BLaER1 (cell line): ENCODE results near the gene TPCN1.

Source experiments
- H3K27ac ChIP-seq: shearing (Covaris generic); formaldehyde crosslinking; 2 replicates; pipeline ENCODE4 v1.8.1; 2022
- H3K27me3 ChIP-seq: shearing (Covaris generic); formaldehyde crosslinking; 2 replicates; pipeline ENCODE4 v1.8.1; 2022
- H3K36me3 ChIP-seq: shearing (Covaris generic); formaldehyde crosslinking; 2 replicates; pipeline ENCODE4 v1.8.1; 2022
- H3K4me1 ChIP-seq: shearing (Covaris generic); formaldehyde crosslinking; 2 replicates; pipeline ENCODE4 v1.8.1; 2022
- H3K4me2 ChIP-seq: shearing (Covaris generic); formaldehyde crosslinking; 2 replicates; pipeline ENCODE4 v1.8.1; 2022
- H3K4me3 ChIP-seq: shearing (Covaris generic); formaldehyde crosslinking; 2 replicates; pipeline ENCODE4 v1.8.1; 2022
- H3K9ac ChIP-seq: shearing (Covaris generic); formaldehyde crosslinking; 2 replicates; pipeline ENCODE4 v1.8.1; 2022
- H3K9me3 ChIP-seq: shearing (Covaris generic); formaldehyde crosslinking; 2 replicates; pipeline ENCODE4 v1.8.1; 2022
- H4K20me1 ChIP-seq: shearing (Covaris generic); formaldehyde crosslinking; 2 replicates; pipeline ENCODE4 v1.8.1; 2022
- Cebpa-rat ChIP-seq: shearing (Covaris generic); IDR thresholded peaks from 2 replicates; pipeline ENCODE4 v1.8.1; 2022

The TPCN1 gene

GRCh38 chr12:113305281-113305856, 84.1 kb downstream of the TPCN1 start:
- Histone ChIP-seq H3K36me3 (peaks cover 26% of the 10 kb centered on the region; the same call in 1 of the 2 replicates), H3K4me2 (no peak overlapping the region), H4K20me1 (peaks cover 2% of the 10 kb centered on the region; the same call in 1 of the 2 replicates), H3K27me3 (no peaks in the 10 kb centered on the region), H3K9ac (no peak overlapping the region), H3K27ac (no peak overlapping the region), H3K9me3 (no peaks in the 10 kb centered on the region), H3K4me3 (no peak overlapping the region), H3K4me1 (peaks cover 13% of the 10 kb centered on the region)
- TF ChIP-seq Cebpa-rat = no peak

- Histone ChIP-seq H3K4me3 (no peak overlapping the region), H3K4me1 (peaks cover 13% of the 10 kb centered on the region), H3K27me3 (no peaks in the 10 kb centered on the region), H3K27ac (no peak overlapping the region), H3K9ac (no peak overlapping the region), H3K36me3 (peaks cover 34% of the 10 kb centered on the region; the same call in 1 of the 2 replicates), H3K9me3 (no peaks in the 10 kb centered on the region), H4K20me1 (no peaks in the 10 kb centered on the region), H3K4me2 (no peak overlapping the region)
- no peak for TF ChIP-seq Cebpa-rat
Observed at GRCh38 chr12:113306382-113306781, 85.1 kb downstream of the TPCN1 start.

DNA sequence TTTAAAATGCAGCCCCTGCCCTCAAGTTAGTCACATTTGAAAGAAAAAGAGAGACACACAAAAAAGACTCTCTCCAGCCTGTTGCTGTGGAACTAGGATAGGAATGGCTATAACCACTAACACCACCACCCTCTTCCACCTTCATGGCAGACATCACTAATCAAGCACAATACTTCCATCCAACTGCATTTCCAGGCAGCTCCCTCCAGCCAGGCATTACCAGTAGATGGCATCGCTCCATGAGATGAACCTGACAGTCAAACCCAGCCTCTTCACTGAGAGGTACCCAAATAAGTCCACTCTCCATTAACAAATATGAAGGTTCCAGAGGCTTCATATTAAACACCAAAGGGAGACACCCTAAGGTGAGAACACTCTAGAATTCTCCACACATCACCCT, 89.2 kb downstream of the TPCN1 start:
- no peak overlapping the region for H3K4me3 ChIP-seq
- H4K20me1 ChIP-seq = no peaks in the 10 kb centered on the region; the same call in 1 of the 2 replicates
- no peak for TF ChIP-seq Cebpa-rat
- H3K4me1 ChIP-seq = peaks cover 5% of the 10 kb centered on the region; the same call in 1 of the 2 replicates
- H3K36me3 ChIP-seq = peaks cover 37% of the 10 kb centered on the region; the same call in 1 of the 2 replicates
- no peaks in the 10 kb centered on the region for H3K27me3 ChIP-seq
- no peaks in the 10 kb centered on the region for H3K9me3 ChIP-seq
- H3K4me2 ChIP-seq = no peak overlapping the region
- H3K27ac ChIP-seq = no peak overlapping the region
- no peak overlapping the region for H3K9ac ChIP-seq

- Histone ChIP-seq H3K4me2 (no peak overlapping the region), H3K9me3 (no peaks in the 10 kb centered on the region), H3K36me3 (peaks cover 40% of the 10 kb centered on the region; the same call in 1 of the 2 replicates), H3K4me1 (peaks cover 5% of the 10 kb centered on the region; the same call in 1 of the 2 replicates), H3K27me3 (no peaks in the 10 kb centered on the region), H3K9ac (no peak overlapping the region), H3K27ac (no peak overlapping the region), H4K20me1 (no peaks in the 10 kb centered on the region; the same call in 1 of the 2 replicates), H3K4me3 (no peak overlapping the region)
- no peak for TF ChIP-seq Cebpa-rat
Observed at GRCh38 chr12:113314121-113314529, 92.9 kb downstream of the TPCN1 start.

GRCh38 chr12:113315358-113315757, 94.1 kb downstream of the TPCN1 start:
- Histone ChIP-seq H4K20me1 (no peaks in the 10 kb centered on the region; the same call in 1 of the 2 replicates), H3K9me3 (no peaks in the 10 kb centered on the region), H3K36me3 (peaks cover 34% of the 10 kb centered on the region; the same call in 1 of the 2 replicates), H3K4me2 (no peak overlapping the region), H3K9ac (no peak overlapping the region), H3K27ac (no peak overlapping the region), H3K4me1 (peaks cover 5% of the 10 kb centered on the region; the same call in 1 of the 2 replicates), H3K4me3 (no peak overlapping the region), H3K27me3 (no peaks in the 10 kb centered on the region)
- TF ChIP-seq Cebpa-rat = no peak

- Histone ChIP-seq H3K9me3 (peaks cover 5% of the 10 kb centered on the region; the same call in 1 of the 2 replicates), H4K20me1 (no peaks in the 10 kb centered on the region; the same call in 1 of the 2 replicates), H3K9ac (no peak overlapping the region), H3K27me3 (no peaks in the 10 kb centered on the region), H3K36me3 (peaks cover 35% of the 10 kb centered on the region; the same call in 1 of the 2 replicates), H3K4me3 (no peak overlapping the region), H3K4me1 (peaks cover 5% of the 10 kb centered on the region; the same call in 1 of the 2 replicates), H3K27ac (no peak overlapping the region), H3K4me2 (no peak overlapping the region)
- no peak for TF ChIP-seq Cebpa-rat
Observed at GRCh38 chr12:113316155-113316554, 94.9 kb downstream of the TPCN1 start.

DNA sequence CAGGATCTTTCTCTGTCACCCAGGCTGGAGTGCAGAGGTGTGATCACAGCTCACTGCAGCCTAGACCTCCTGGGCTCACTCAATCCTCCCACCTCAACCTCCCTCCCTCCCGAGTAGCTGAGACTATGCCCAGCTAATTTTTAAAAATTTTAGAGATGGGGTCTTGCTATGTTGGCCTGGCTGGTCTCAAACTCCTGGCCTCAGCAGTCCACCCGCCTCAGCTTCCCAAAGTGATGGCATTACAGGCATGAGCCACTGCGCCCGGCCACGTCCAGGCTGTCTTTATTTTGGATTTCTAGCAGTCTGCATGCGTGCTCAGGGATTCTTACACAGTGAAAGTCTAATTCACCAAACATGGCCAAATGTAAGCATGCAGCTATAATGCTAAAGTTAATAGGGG, 95.9 kb downstream of the TPCN1 start:
- Histone ChIP-seq H3K27ac (no peak overlapping the region), H3K36me3 (peaks cover 39% of the 10 kb centered on the region; the same call in 1 of the 2 replicates), H4K20me1 (no peaks in the 10 kb centered on the region; the same call in 1 of the 2 replicates), H3K4me3 (no peak overlapping the region), H3K4me2 (no peak overlapping the region), H3K4me1 (peaks cover 5% of the 10 kb centered on the region; the same call in 1 of the 2 replicates), H3K9me3 (peaks cover 8% of the 10 kb centered on the region; the same call in 1 of the 2 replicates), H3K9ac (no peak overlapping the region), H3K27me3 (no peaks in the 10 kb centered on the region)
- TF ChIP-seq Cebpa-rat = no peak

DNA sequence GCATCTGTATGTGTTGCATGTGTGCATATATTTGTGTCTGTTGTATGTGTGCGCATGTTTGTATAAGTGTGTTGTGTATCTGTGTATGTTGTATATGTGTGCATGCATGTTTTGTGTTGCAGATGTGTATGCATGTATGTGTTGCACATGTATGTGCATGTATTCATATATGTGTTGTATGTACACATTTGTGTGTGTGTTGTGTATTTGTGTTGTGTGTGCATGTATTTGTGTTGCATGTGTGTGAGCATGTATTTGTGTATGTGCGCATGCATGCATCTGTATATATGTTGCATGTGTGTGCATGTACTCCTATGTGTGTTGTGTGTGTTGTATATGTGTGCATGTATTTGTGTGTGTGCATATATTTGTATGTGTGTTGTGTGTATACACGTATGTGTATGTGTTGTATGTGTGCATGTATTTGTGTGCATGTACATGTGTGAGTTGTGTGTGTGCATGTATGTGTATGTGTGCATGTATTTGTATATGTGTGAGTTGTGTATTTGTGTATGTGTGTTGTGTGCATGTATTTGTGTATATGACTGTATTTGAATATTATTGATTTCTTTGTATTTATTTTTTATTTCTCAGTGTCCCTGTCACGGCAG, 96.9 kb downstream of the TPCN1 start:
- Histone ChIP-seq H3K9ac (no peak overlapping the region), H4K20me1 (no peaks in the 10 kb centered on the region; the same call in 1 of the 2 replicates), H3K36me3 (peaks cover 45% of the 10 kb centered on the region; the same call in 1 of the 2 replicates), H3K4me2 (no peak overlapping the region), H3K27me3 (no peaks in the 10 kb centered on the region), H3K4me3 (no peak overlapping the region), H3K4me1 (peaks cover 5% of the 10 kb centered on the region; the same call in 1 of the 2 replicates), H3K27ac (no peak overlapping the region), H3K9me3 (peaks cover 8% of the 10 kb centered on the region; the same call in 1 of the 2 replicates)
- no peak for TF ChIP-seq Cebpa-rat

DNA sequence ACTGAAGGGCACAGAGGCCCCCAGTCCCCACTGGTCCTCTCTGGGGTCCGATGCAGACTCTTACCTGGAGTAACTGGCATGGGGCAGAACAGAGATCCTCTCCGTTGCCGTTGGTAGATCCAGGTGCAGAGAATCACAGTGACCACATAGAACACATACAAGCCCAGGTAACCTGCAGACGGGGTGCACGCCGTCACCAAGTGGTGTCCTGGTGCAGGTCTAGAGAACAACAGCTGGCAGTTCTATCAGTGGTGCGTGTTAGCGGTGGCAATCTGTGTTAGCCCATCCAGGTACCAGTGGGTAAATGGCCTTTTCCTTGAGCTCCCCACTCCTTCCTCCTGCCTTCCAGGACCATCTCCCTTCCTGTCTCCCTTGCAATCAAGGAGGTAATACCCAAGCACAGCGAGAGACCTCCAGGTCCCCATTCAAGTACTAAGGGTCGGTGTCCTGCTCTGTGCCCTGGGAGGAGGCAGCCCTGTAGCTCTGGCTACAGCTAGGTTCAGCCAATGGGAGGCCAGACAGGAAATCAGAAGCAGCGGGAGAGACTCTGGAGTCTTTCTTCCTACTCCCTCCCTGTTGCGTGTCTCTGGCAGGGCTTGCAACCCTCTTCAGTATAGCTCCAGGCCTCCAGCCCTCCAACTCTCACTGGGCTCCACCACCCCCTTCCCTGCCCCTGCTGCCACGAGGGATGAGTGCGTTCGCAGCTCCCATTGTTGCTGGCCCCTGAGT, 97.8 kb downstream of the TPCN1 start:
- no peak for TF ChIP-seq Cebpa-rat
- no peak overlapping the region for H3K4me3 ChIP-seq
- peaks cover 45% of the 10 kb centered on the region; the same call in 1 of the 2 replicates for H3K36me3 ChIP-seq

More for the DNA sequence above, 97.8 kb downstream of the TPCN1 start:
- H4K20me1 ChIP-seq = no peaks in the 10 kb centered on the region; the same call in 1 of the 2 replicates
- no peak overlapping the region for H3K27ac ChIP-seq
- H3K9ac ChIP-seq = no peak overlapping the region
- H3K4me2 ChIP-seq = no peak overlapping the region
- no peaks in the 10 kb centered on the region for H3K27me3 ChIP-seq
- peaks cover 8% of the 10 kb centered on the region; the same call in 1 of the 2 replicates for H3K9me3 ChIP-seq
- H3K4me1 ChIP-seq = peaks cover 5% of the 10 kb centered on the region; the same call in 1 of the 2 replicates
